Measurements from ENCODE around the gene DUSP8.
A peak's percentile ranks its signal among the peaks of the same experiment; 100 is the strongest.
"Not testable (repeated sequence)": the region's sequence is repeated elsewhere in the genome, so short reads cannot be mapped to it uniquely, and the experiment has no call there.

DUSP8 gene

GRCh38 chr11:1572197-1573076, at the start of gene DUSP8:
Gene DUSP8 (minus strand): TSS chr11:1572271. CDS start chr11:1565826, 6,445 bp downstream.
- Histone ChIP-seq H3K36me3 (ENCODE audit: insufficient read depth, low read length) (no peaks in the 10 kb centered on the region), H2AFZ (ENCODE audit: low read depth, low read length) (no peak within 1 kb of the TSS), H3K9me3 (ENCODE audit: low read length) (no peaks in the 10 kb centered on the region), H3K27me3 (ENCODE audit: insufficient read depth, low read length) (peaks cover 49% of the 10 kb centered on the region), H3K4me1 (ENCODE audit: insufficient read depth, low read length) (peaks cover 30% of the 10 kb centered on the region), H3K4me3 (ENCODE audit: low read length) (peak within 1 kb of the TSS; percentile 46)

- peaks cover 6% of the 10 kb centered on the region for H3K27me3 ChIP-seq (ENCODE audit: insufficient read depth, low read length)
- H3K9me3 ChIP-seq (ENCODE audit: low read length): no peaks in the 10 kb centered on the region
- H3K4me3 ChIP-seq (ENCODE audit: low read length): no peak overlapping the region
- H3K4me1 ChIP-seq (ENCODE audit: insufficient read depth, low read length): no peaks in the 10 kb centered on the region
- H3K36me3 ChIP-seq (ENCODE audit: insufficient read depth, low read length): no peaks in the 10 kb centered on the region
- H2AFZ ChIP-seq (ENCODE audit: low read depth, low read length): no peak overlapping the region
Observed at GRCh38 chr11:1619449-1619848, 47.4 kb upstream of the DUSP8 start.

- Histone ChIP-seq H2AFZ (ENCODE audit: low read depth, low read length) (no peak overlapping the region), H3K9me3 (ENCODE audit: low read length) (no peaks in the 10 kb centered on the region), H3K36me3 (ENCODE audit: insufficient read depth, low read length) (no peaks in the 10 kb centered on the region), H3K27me3 (ENCODE audit: insufficient read depth, low read length) (peaks cover 6% of the 10 kb centered on the region), H3K4me1 (ENCODE audit: insufficient read depth, low read length) (no peaks in the 10 kb centered on the region), H3K4me3 (ENCODE audit: low read length) (no peak overlapping the region)
Observed at GRCh38 chr11:1618231-1618630, 46.2 kb upstream of the DUSP8 start.

GRCh38 chr11:1608363-1608762, 36.3 kb upstream of the DUSP8 start, which contains the start of gene KRTAP5-3:
Gene KRTAP5-3 (minus strand): TSS chr11:1608463. CDS start chr11:1608385, 78 bp downstream.
- H3K4me1 ChIP-seq (ENCODE audit: insufficient read depth, low read length): no peaks in the 10 kb centered on the region
- H3K27me3 ChIP-seq (ENCODE audit: insufficient read depth, low read length): peaks cover 33% of the 10 kb centered on the region
- H3K9me3 ChIP-seq (ENCODE audit: low read length): no peaks in the 10 kb centered on the region
- no peak within 1 kb of the TSS for H2AFZ ChIP-seq (ENCODE audit: low read depth, low read length)
- no peak within 1 kb of the TSS for H3K4me3 ChIP-seq (ENCODE audit: low read length)
- no peaks in the 10 kb centered on the region for H3K36me3 ChIP-seq (ENCODE audit: insufficient read depth, low read length)

GRCh38 chr11:1607901-1608300, 35.8 kb upstream of the DUSP8 start:
- H3K9me3 ChIP-seq (ENCODE audit: low read length); H2AFZ ChIP-seq (ENCODE audit: low read depth, low read length); H3K36me3 ChIP-seq (ENCODE audit: insufficient read depth, low read length); H3K4me1 ChIP-seq (ENCODE audit: insufficient read depth, low read length); H3K4me3 ChIP-seq (ENCODE audit: low read length): not testable (repeated sequence)
- H3K27me3 ChIP-seq (ENCODE audit: insufficient read depth, low read length): peaks cover 34% of the 10 kb centered on the region

- H2AFZ ChIP-seq (ENCODE audit: low read depth, low read length): not testable (repeated sequence)
Observed at GRCh38 chr11:1607156-1607845, 35.2 kb upstream of the DUSP8 start.

GRCh38 chr11:1605923-1606322, 33.9 kb upstream of the DUSP8 start:
- H3K4me3 ChIP-seq (ENCODE audit: low read length); H2AFZ ChIP-seq (ENCODE audit: low read depth, low read length); H3K9me3 ChIP-seq (ENCODE audit: low read length); H3K4me1 ChIP-seq (ENCODE audit: insufficient read depth, low read length); H3K36me3 ChIP-seq (ENCODE audit: insufficient read depth, low read length): not testable (repeated sequence)
- peaks cover 34% of the 10 kb centered on the region for H3K27me3 ChIP-seq (ENCODE audit: insufficient read depth, low read length)

More at GRCh38 chr11:1607156-1607845, 35.2 kb upstream of the DUSP8 start:
- H3K36me3 ChIP-seq (ENCODE audit: insufficient read depth, low read length); H3K4me3 ChIP-seq (ENCODE audit: low read length); H3K9me3 ChIP-seq (ENCODE audit: low read length); H3K4me1 ChIP-seq (ENCODE audit: insufficient read depth, low read length): not testable (repeated sequence)
- peaks cover 34% of the 10 kb centered on the region for H3K27me3 ChIP-seq (ENCODE audit: insufficient read depth, low read length)

- H3K4me1 ChIP-seq (ENCODE audit: insufficient read depth, low read length): peaks cover 7% of the 10 kb centered on the region
- H3K27me3 ChIP-seq (ENCODE audit: insufficient read depth, low read length): peaks cover 34% of the 10 kb centered on the region
Observed at GRCh38 chr11:1604711-1605110, 32.6 kb upstream of the DUSP8 start.

GRCh38 chr11:1604181-1604580, 32.1 kb upstream of the DUSP8 start:
- H3K36me3 ChIP-seq (ENCODE audit: insufficient read depth, low read length): no peaks in the 10 kb centered on the region
- no peaks in the 10 kb centered on the region for H3K9me3 ChIP-seq (ENCODE audit: low read length)
- peaks cover 7% of the 10 kb centered on the region for H3K4me1 ChIP-seq (ENCODE audit: insufficient read depth, low read length)
- no peak overlapping the region for H3K4me3 ChIP-seq (ENCODE audit: low read length)
- H3K27me3 ChIP-seq (ENCODE audit: insufficient read depth, low read length): peaks cover 34% of the 10 kb centered on the region
- no peak overlapping the region for H2AFZ ChIP-seq (ENCODE audit: low read depth, low read length)

More at GRCh38 chr11:1604711-1605110, 32.6 kb upstream of the DUSP8 start:
- Histone ChIP-seq H3K9me3 (ENCODE audit: low read length) (no peaks in the 10 kb centered on the region), H3K36me3 (ENCODE audit: insufficient read depth, low read length) (no peaks in the 10 kb centered on the region), H2AFZ (ENCODE audit: low read depth, low read length) (no peak overlapping the region), H3K4me3 (ENCODE audit: low read length) (no peak overlapping the region)

GRCh38 chr11:1603629-1604028, 31.6 kb upstream of the DUSP8 start:
- Histone ChIP-seq H2AFZ (ENCODE audit: low read depth, low read length) (no peak overlapping the region), H3K4me1 (ENCODE audit: insufficient read depth, low read length) (peaks cover 7% of the 10 kb centered on the region), H3K4me3 (ENCODE audit: low read length) (no peak overlapping the region), H3K36me3 (ENCODE audit: insufficient read depth, low read length) (no peaks in the 10 kb centered on the region), H3K9me3 (ENCODE audit: low read length) (no peaks in the 10 kb centered on the region), H3K27me3 (ENCODE audit: insufficient read depth, low read length) (peaks cover 36% of the 10 kb centered on the region)

- not testable (repeated sequence) for H3K9me3 ChIP-seq (ENCODE audit: low read length); H3K36me3 ChIP-seq (ENCODE audit: insufficient read depth, low read length); H3K4me1 ChIP-seq (ENCODE audit: insufficient read depth, low read length); H2AFZ ChIP-seq (ENCODE audit: low read depth, low read length); H3K4me3 ChIP-seq (ENCODE audit: low read length)
- peaks cover 32% of the 10 kb centered on the region for H3K27me3 ChIP-seq (ENCODE audit: insufficient read depth, low read length)
Observed at GRCh38 chr11:1601663-1602062, 29.6 kb upstream of the DUSP8 start.

GRCh38 chr11:1600626-1601025, 28.6 kb upstream of the DUSP8 start:
- no peak overlapping the region for H2AFZ ChIP-seq (ENCODE audit: low read depth, low read length)
- peaks cover 27% of the 10 kb centered on the region for H3K27me3 ChIP-seq (ENCODE audit: insufficient read depth, low read length)
- peaks cover 7% of the 10 kb centered on the region for H3K4me1 ChIP-seq (ENCODE audit: insufficient read depth, low read length)
- no peak overlapping the region for H3K4me3 ChIP-seq (ENCODE audit: low read length)
- no peaks in the 10 kb centered on the region for H3K36me3 ChIP-seq (ENCODE audit: insufficient read depth, low read length)
- H3K9me3 ChIP-seq (ENCODE audit: low read length): no peaks in the 10 kb centered on the region

- peaks cover 20% of the 10 kb centered on the region for H3K27me3 ChIP-seq (ENCODE audit: insufficient read depth, low read length)
Observed at GRCh38 chr11:1598816-1599215, 26.7 kb upstream of the DUSP8 start.

More at GRCh38 chr11:1598816-1599215, 26.7 kb upstream of the DUSP8 start:
- no peak overlapping the region for H2AFZ ChIP-seq (ENCODE audit: low read depth, low read length)
- no peaks in the 10 kb centered on the region for H3K36me3 ChIP-seq (ENCODE audit: insufficient read depth, low read length)
- H3K4me3 ChIP-seq (ENCODE audit: low read length): no peak overlapping the region
- H3K9me3 ChIP-seq (ENCODE audit: low read length): no peaks in the 10 kb centered on the region
- H3K4me1 ChIP-seq (ENCODE audit: insufficient read depth, low read length): peaks cover 7% of the 10 kb centered on the region

Data from neuron (in vitro differentiated cells).